Measurements from ENCODE around the gene TALDO1.
"Not testable (repeated sequence)": the region's sequence is repeated elsewhere in the genome, so short reads cannot be mapped to it uniquely, and the experiment has no call there.

TALDO1 gene

GRCh38 chr11:737899-738298 is 9.4 kb upstream of the TALDO1 start:
- not testable (repeated sequence) for H3K36me3 ChIP-seq (ENCODE audit: insufficient read depth, low read length); H3K9me3 ChIP-seq (ENCODE audit: control insufficient read depth, insufficient read depth, low read length); H3K9ac ChIP-seq (ENCODE audit: low read depth, low read length); H3K4me1 ChIP-seq (ENCODE audit: insufficient read depth, low read length)

- H3K36me3 ChIP-seq (ENCODE audit: insufficient read depth, low read length) = no peaks in the 10 kb centered on the region
- no peaks in the 10 kb centered on the region for H3K9me3 ChIP-seq (ENCODE audit: control insufficient read depth, insufficient read depth, low read length)
- H3K9ac ChIP-seq (ENCODE audit: low read depth, low read length) = no peak overlapping the region
- peaks cover 4% of the 10 kb centered on the region; the same call in 1 of the 2 replicates for H3K4me1 ChIP-seq (ENCODE audit: insufficient read depth, low read length)
Observed at GRCh38 chr11:742156-742546, 5.1 kb upstream of the TALDO1 start.

DNA sequence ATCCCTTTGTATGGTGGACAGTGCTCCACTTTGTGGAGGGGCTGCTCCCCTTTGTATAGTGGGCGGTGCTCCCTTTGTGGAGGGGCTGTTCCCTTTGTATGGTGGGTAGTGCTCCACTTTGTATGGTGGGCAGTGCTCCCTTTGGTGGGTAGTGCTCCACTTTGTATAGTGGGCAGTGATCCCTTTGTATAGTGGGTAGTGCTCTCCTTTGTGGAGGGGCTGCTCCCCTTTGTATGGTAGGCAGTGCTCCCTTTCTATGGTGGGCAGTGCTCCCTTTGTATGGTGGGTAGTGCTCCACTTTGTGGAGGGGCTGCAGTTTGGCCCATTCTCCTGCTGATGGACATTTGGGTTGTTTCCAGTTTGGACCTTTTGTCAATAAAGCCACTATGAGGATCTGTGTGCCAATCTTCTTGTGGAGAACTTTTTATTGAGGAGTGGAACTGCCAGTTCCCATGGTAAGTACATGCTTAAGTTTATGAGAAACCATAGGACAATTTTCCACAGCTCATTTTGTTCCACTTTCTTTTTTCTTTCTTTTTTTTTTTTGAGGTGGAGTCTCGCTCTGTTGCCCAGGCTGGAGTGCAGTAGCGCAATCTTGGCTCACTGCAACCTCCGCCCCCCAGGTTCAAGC is 4.6 kb upstream of the TALDO1 start:
- Histone ChIP-seq H3K9me3 (ENCODE audit: control insufficient read depth, insufficient read depth, low read length) (no peaks in the 10 kb centered on the region), H3K4me1 (ENCODE audit: insufficient read depth, low read length) (peaks cover 4% of the 10 kb centered on the region; the same call in 1 of the 2 replicates), H3K9ac (ENCODE audit: low read depth, low read length) (no peak overlapping the region), H3K36me3 (ENCODE audit: insufficient read depth, low read length) (no peaks in the 10 kb centered on the region)

DNA sequence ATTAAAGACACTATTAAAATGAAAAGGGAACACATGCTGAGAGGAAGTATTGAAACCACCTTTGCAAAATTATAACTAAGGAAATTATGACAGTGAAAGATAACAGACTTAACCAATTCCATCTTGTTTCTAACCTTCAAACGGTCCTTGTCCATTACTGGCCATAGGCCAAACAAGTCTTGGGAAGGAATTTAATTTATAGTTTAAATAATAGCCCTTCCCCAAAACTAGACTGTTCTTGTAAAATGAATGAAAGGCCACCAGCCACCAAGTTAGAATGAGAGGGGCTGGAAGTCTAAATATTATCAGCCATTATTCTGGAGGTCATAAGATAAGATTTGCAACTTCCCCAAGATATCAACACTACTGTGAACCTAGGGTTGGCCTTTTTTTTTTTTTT is 1.8 kb upstream of the TALDO1 start:
- H3K4me1 ChIP-seq (ENCODE audit: insufficient read depth, low read length) = peaks cover 9% of the 10 kb centered on the region; the same call in 1 of the 2 replicates
- no peaks in the 10 kb centered on the region for H3K9me3 ChIP-seq (ENCODE audit: control insufficient read depth, insufficient read depth, low read length)
- no peaks in the 10 kb centered on the region for H3K36me3 ChIP-seq (ENCODE audit: insufficient read depth, low read length)
- no peak overlapping the region for H3K9ac ChIP-seq (ENCODE audit: low read depth, low read length)

DNA sequence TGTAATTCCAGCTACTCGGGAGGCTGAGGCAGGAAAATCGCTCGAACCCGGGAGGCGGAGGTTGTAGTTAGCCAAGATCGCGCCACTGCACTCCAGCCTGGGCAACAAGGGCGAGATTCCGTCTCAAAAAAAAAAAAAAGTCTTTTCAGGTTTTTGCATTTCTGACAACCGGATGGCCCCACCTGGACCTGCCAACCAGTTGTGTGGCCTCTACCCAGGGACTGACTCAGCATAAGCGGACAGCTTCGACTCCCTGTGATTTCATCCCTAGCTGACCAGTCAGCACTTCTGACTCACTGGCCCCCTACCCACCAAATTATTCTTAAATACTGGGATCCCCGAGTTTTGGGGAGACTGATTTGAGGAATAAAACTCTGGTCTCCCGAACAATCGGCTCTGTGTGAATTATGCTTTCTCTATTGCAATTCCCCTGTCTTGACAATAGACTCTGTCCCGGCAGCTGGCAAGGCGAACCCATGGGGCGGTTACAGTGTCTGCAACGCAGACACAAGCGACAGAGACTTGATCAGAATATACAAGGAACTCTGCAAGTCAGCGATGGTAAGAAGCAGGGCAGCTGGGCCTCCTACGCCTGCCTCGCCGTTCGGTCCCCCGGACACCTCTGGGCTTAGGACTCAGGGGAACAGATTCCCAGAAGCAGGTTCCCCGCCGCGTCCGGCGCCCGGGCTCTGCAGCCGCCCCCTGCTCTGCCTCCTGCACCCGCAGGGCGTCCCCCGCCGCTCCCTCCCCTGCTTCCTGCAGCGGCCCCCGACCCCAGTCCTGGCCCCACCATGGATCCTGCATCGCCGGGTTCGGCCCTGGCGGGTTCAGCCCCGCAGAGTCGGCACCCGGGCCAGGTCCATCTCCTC is 741 bp upstream of the TALDO1 start:
- H3K9ac ChIP-seq (ENCODE audit: low read depth, low read length) = peak overlapping the region; percentile 97
- peaks cover 9% of the 10 kb centered on the region; the same call in 1 of the 2 replicates for H3K4me1 ChIP-seq (ENCODE audit: insufficient read depth, low read length)
- H3K9me3 ChIP-seq (ENCODE audit: control insufficient read depth, insufficient read depth, low read length) = no peaks in the 10 kb centered on the region
- no peaks in the 10 kb centered on the region for H3K36me3 ChIP-seq (ENCODE audit: insufficient read depth, low read length)

GRCh38 chr11:748007-748359 is 719 bp downstream of the TALDO1 start:
- Histone ChIP-seq H3K9me3 (ENCODE audit: control insufficient read depth, insufficient read depth, low read length) (no peaks in the 10 kb centered on the region), H3K36me3 (ENCODE audit: insufficient read depth, low read length) (no peaks in the 10 kb centered on the region; the same call in 1 of the 2 replicates), H3K9ac (ENCODE audit: low read depth, low read length) (peak overlapping the region; percentile 97), H3K4me1 (ENCODE audit: insufficient read depth, low read length) (peaks cover 9% of the 10 kb centered on the region; the same call in 1 of the 2 replicates)

DNA sequence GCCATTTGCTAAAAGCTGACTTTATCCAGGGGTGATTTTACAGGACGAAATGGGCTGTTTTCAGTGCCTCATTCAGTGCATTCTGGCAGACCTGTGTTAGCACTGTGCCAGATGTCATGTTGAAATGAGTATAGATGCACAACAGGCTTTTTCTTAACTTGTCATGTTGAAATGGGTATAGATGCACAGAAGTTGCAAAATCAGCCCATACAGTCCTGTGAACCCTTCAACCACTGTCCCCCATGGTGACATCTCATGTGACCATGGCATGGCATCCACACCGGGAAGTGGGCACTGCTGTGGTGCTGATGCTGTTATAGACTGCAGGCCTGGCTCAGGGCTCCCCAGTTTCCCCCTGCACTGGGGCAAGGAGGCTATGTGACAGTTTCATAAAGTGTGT is 2.5 kb downstream of the TALDO1 start:
- Histone ChIP-seq H3K36me3 (ENCODE audit: insufficient read depth, low read length) (no peaks in the 10 kb centered on the region; the same call in 1 of the 2 replicates), H3K9ac (ENCODE audit: low read depth, low read length) (no peak overlapping the region), H3K9me3 (ENCODE audit: control insufficient read depth, insufficient read depth, low read length) (no peaks in the 10 kb centered on the region), H3K4me1 (ENCODE audit: insufficient read depth, low read length) (peaks cover 5% of the 10 kb centered on the region; the same call in 1 of the 2 replicates)

- H3K36me3 ChIP-seq (ENCODE audit: insufficient read depth, low read length) = peaks cover 51% of the 10 kb centered on the region
- H3K9ac ChIP-seq (ENCODE audit: low read depth, low read length) = no peak overlapping the region
- H3K9me3 ChIP-seq (ENCODE audit: control insufficient read depth, insufficient read depth, low read length) = no peaks in the 10 kb centered on the region
- H3K4me1 ChIP-seq (ENCODE audit: insufficient read depth, low read length) = peaks cover 6% of the 10 kb centered on the region; the same call in 1 of the 2 replicates
Observed at GRCh38 chr11:760236-760635, 13.0 kb downstream of the TALDO1 start.

GRCh38 chr11:761526-762108 is 14.4 kb downstream of the TALDO1 start:
- H3K36me3 ChIP-seq (ENCODE audit: insufficient read depth, low read length) = peaks cover 46% of the 10 kb centered on the region

DNA sequence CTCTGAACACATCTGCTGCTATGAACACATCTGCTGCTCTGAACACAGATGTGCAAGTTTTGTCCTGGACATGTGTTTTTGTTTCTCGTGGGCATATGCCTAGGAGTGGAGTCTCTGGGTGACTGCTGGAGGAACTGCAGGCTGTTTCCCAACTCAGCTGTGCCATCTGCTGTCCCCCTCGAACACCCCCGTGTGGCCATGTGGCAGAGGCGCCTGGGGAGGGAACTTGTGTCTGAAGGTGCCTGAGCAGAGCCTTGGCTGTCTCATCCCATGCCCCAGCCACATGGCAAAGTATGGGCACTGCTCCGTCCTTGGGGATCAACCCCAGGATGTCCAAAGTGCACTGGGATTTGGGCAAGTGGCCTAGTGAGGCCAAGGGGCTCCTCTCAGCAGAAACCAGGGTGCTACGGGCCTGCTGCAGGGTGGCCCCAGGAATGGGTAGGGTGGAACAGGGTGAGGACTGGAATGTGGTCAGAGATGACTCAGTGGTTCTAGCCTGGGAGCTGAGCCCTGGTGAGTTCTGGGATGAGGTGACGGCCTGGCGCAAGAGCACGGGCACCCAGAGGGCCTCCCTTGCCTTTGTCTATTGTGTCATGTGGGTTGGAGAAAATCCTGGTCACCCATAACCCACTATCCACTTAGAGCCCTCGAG is 15.3 kb downstream of the TALDO1 start:
- Histone ChIP-seq H3K9me3 (ENCODE audit: control insufficient read depth, insufficient read depth, low read length) (no peaks in the 10 kb centered on the region), H3K9ac (ENCODE audit: low read depth, low read length) (no peak overlapping the region), H3K36me3 (ENCODE audit: insufficient read depth, low read length) (peaks cover 42% of the 10 kb centered on the region), H3K4me1 (ENCODE audit: insufficient read depth, low read length) (peaks cover 6% of the 10 kb centered on the region; the same call in 1 of the 2 replicates)

More at GRCh38 chr11:761526-762108, 14.4 kb downstream of the TALDO1 start:
- Histone ChIP-seq H3K9ac (ENCODE audit: low read depth, low read length) (no peak overlapping the region), H3K9me3 (ENCODE audit: control insufficient read depth, insufficient read depth, low read length) (no peaks in the 10 kb centered on the region), H3K4me1 (ENCODE audit: insufficient read depth, low read length) (peaks cover 6% of the 10 kb centered on the region; the same call in 1 of the 2 replicates)

- Histone ChIP-seq H3K36me3 (ENCODE audit: insufficient read depth, low read length) (peaks cover 41% of the 10 kb centered on the region), H3K9ac (ENCODE audit: low read depth, low read length) (no peak overlapping the region), H3K4me1 (ENCODE audit: insufficient read depth, low read length) (peaks cover 6% of the 10 kb centered on the region; the same call in 1 of the 2 replicates)
Observed at GRCh38 chr11:763073-763463, 15.8 kb downstream of the TALDO1 start.

GRCh38 chr11:763549-764321 is 16.5 kb downstream of the TALDO1 start:
- Histone ChIP-seq H3K4me1 (ENCODE audit: insufficient read depth, low read length) (peaks cover 6% of the 10 kb centered on the region; the same call in 1 of the 2 replicates), H3K9ac (ENCODE audit: low read depth, low read length) (0 out of 2 replicates have a peak overlapping the region, but pooled peaks have one; percentile 3), H3K36me3 (ENCODE audit: insufficient read depth, low read length) (peaks cover 41% of the 10 kb centered on the region)

More at GRCh38 chr11:763073-763463, 15.8 kb downstream of the TALDO1 start:
- H3K9me3 ChIP-seq (ENCODE audit: control insufficient read depth, insufficient read depth, low read length) = no peaks in the 10 kb centered on the region

GRCh38 chr11:764322-765024 is 17.2 kb downstream of the TALDO1 start:
- Histone ChIP-seq H3K9me3 (ENCODE audit: control insufficient read depth, insufficient read depth, low read length) (no peaks in the 10 kb centered on the region), H3K9ac (ENCODE audit: low read depth, low read length) (no peak overlapping the region), H3K36me3 (ENCODE audit: insufficient read depth, low read length) (peaks cover 39% of the 10 kb centered on the region), H3K4me1 (ENCODE audit: insufficient read depth, low read length) (peaks cover 6% of the 10 kb centered on the region; the same call in 1 of the 2 replicates)

More at GRCh38 chr11:763549-764321, 16.5 kb downstream of the TALDO1 start:
- H3K9me3 ChIP-seq (ENCODE audit: control insufficient read depth, insufficient read depth, low read length) = no peaks in the 10 kb centered on the region

Measured in ES-I3 (cell line).